K562 (cell line): Measurements from ENCODE around the gene CYP11A1. TPM values are rescaled to one million over a fixed set of nuclear protein-coding genes. Genes with fewer than 3 reads are reported as not detected.

ENCODE experiments used
- ATAC-seq: fragments of 200-7000 bp; cut with Tn5 transposase; 3 replicates; pipeline ENCODE4 v1.9.1; 2020; ENCODE audit warnings: moderate library complexity
- BruUV-seq: library from RNA; stranded (reverse); fragments of 400-500 nt; replicated peaks from 2 replicates; lab custom pipeline; 2021; lab: Mats Ljungman, UMichigan
- CTCF ChIA-PET: fragments of 300-600 bp; formaldehyde crosslinking; extraction: SDS; loops from one replicate; lab custom pipeline; 2021; ENCODE audit warnings: low intra/inter-chr PET ratio; lab: Yijun Ruan, JAX
- POLR2A ChIA-PET: fragments of 300-600, 350-650 bp; sonication (Branson Sonifier 250); formaldehyde crosslinking; extraction: SDS; loops from one replicate; lab custom pipeline; 2021; ENCODE audit warnings: antibody characterized with exemption, inconsistent platforms; lab: Yijun Ruan, JAX
- DNase-seq, 4 experiments: peaks; one replicate each; pipeline versions ENCODE4 v3.0.0 to v3.0.0-alpha.2; 2011 to 2018; ENCODE audit warnings: low spot score in 3 of 4, mixed read lengths in 3 of 4; ENCODE audit errors: extremely low read depth in 1 of 4
- FAIRE-seq: peaks from 2 replicates; lab custom pipeline; 2011; peaks lifted over from hg19 to GRCh38; lab: Jason Lieb, UNC
- H2AFZ ChIP-seq: 2 replicates; pipeline ENCODE4 v1.6.0; 2011; ENCODE audit warnings: low read depth, low read length, control low read depth, inconsistent platforms
- H3K27ac ChIP-seq: fragments of 200-600 bp; 3 replicates; pipeline ENCODE4 v1.8.0; 2011; ENCODE audit warnings: low read depth, mild to moderate bottlenecking, control low read depth, inconsistent platforms, low read length, moderate library complexity, mixed read lengths; ENCODE audit errors: extremely low read depth
- H3K27me3 ChIP-seq, 2 experiments: fragments of 300-600 bp in 1 of 2; 2 replicates in 1 of 2; 3 replicates in 1 of 2; pipeline versions ENCODE4 v1.6.0 to v1.8.0; 2011; ENCODE audit warnings: inconsistent platforms in 2 of 2, low read length in 2 of 2, mild to moderate bottlenecking in 1 of 2, mixed read lengths in 1 of 2, moderate library complexity in 1 of 2; ENCODE audit not compliant: control insufficient read depth in 2 of 2, insufficient read depth in 2 of 2
- H3K36me3 ChIP-seq: fragments of 300-600 bp; 3 replicates; pipeline ENCODE4 v1.8.0; 2011; ENCODE audit warnings: mild to moderate bottlenecking, low read length, inconsistent platforms; ENCODE audit not compliant: control insufficient read depth, insufficient read depth
- H3K4me1 ChIP-seq, 2 experiments: fragments of 200-600 bp in 1 of 2; replicated peaks in 1 of 2; 2 replicates in 1 of 2; 3 replicates in 1 of 2; pipeline versions ENCODE4 v1.5.1 to v1.8.0; 2011; ENCODE audit warnings: inconsistent platforms in 2 of 2, low read length in 2 of 2, mild to moderate bottlenecking in 1 of 2, mixed read lengths in 1 of 2, moderate library complexity in 1 of 2; ENCODE audit not compliant: control insufficient read depth in 2 of 2, insufficient read depth in 2 of 2
- H3K4me2 ChIP-seq: 2 replicates; pipeline ENCODE4 v1.6.1; 2011; ENCODE audit warnings: low read length, control low read depth, inconsistent platforms, mixed read lengths; ENCODE audit not compliant: insufficient read depth
- H3K4me3 ChIP-seq: fragments of 200-600 bp; sonication (generic), shearing (Covaris generic); 2 replicates; pipeline ENCODE4 v1.5.1; 2016; ENCODE audit warnings: control low read depth, inconsistent platforms
- H3K79me2 ChIP-seq: fragments of 200-600 bp; 3 replicates; pipeline ENCODE4 v1.8.0; 2011; ENCODE audit warnings: low read length, inconsistent platforms; ENCODE audit not compliant: control insufficient read depth, insufficient read depth
- H3K9ac ChIP-seq, 2 experiments: 2 replicates each; pipeline versions ENCODE4 v1.6.0 to v1.6.1; 2011; ENCODE audit warnings: low read depth in 2 of 2, low read length in 2 of 2, control low read depth in 1 of 2, inconsistent platforms in 1 of 2, mild to moderate bottlenecking in 1 of 2, mixed read lengths in 1 of 2; ENCODE audit not compliant: insufficient read depth in 1 of 2
- H3K9me1 ChIP-seq: one replicate; pipeline ENCODE4 v1.6.0; 2011; ENCODE audit warnings: inconsistent platforms, mild to moderate bottlenecking, low read length, moderate library complexity; ENCODE audit not compliant: control insufficient read depth, insufficient read depth
- H3K9me3 ChIP-seq: replicated peaks from 2 replicates; pipeline ENCODE4 v1.5.1; 2011; ENCODE audit warnings: low read depth, low read length, inconsistent platforms; ENCODE audit not compliant: control insufficient read depth, insufficient read depth
- H4K20me1 ChIP-seq: replicated peaks from 2 replicates; pipeline ENCODE4 v1.6.1; 2011; ENCODE audit warnings: low read length, inconsistent platforms, mixed read lengths; ENCODE audit not compliant: control insufficient read depth, insufficient read depth
- E4F1 ChIP-seq: fragments of 250-450 bp; sonication (Bioruptor Pico); IDR thresholded peaks from 2 replicates; pipeline ENCODE4 v1.5.0; 2021; ENCODE audit warnings: mild to moderate bottlenecking, borderline replicate concordance
- FOS ChIP-seq: IDR thresholded peaks from 3 replicates; pipeline ENCODE4 v1.6.1; 2011; ENCODE audit not compliant: insufficient read length; ENCODE audit errors: extremely low read depth
- GTF2A2 ChIP-seq: IDR thresholded peaks from 2 replicates; pipeline ENCODE4 v1.6.1; 2016; ENCODE audit warnings: mild to moderate bottlenecking, missing genetic modification characterization, missing compliant biosample characterization
- HDAC8 ChIP-seq: fragments of 450-650 bp; IDR thresholded peaks from 2 replicates; pipeline ENCODE4 v1.6.1; 2016; ENCODE audit warnings: mild to moderate bottlenecking, missing genetic modification characterization, moderate library complexity, missing compliant biosample characterization
- KLF10 ChIP-seq: fragments of 250-450 bp; sonication (Bioruptor Pico); IDR thresholded peaks from 2 replicates; pipeline ENCODE4 v1.6.1; 2021; ENCODE audit warnings: matching md5 sums
- KLF6 ChIP-seq: fragments of 250-450 bp; sonication (Bioruptor Pico); IDR thresholded peaks from 2 replicates; pipeline ENCODE4 v1.4.0; 2020; ENCODE audit warnings: mild to moderate bottlenecking, moderate library complexity, borderline replicate concordance
- SMAD2 ChIP-seq: fragments of 150-350 bp; IDR thresholded peaks from 2 replicates; pipeline ENCODE4 v1.6.1; 2014; ENCODE audit warnings: low read depth, mild to moderate bottlenecking, low read length
- SUPT5H ChIP-seq: fragments of 450-650 bp; IDR thresholded peaks from 2 replicates; pipeline ENCODE4 v1.6.1; 2016
- TAL1 ChIP-seq: fragments of 450-650 bp; IDR thresholded peaks from 2 replicates; pipeline ENCODE4 v1.6.1; 2016; ENCODE audit warnings: mild to moderate bottlenecking
- TRIM25 ChIP-seq: fragments of 450-650 bp; IDR thresholded peaks from 2 replicates; pipeline ENCODE4 v1.7.0; 2016; ENCODE audit warnings: borderline replicate concordance
- ZNF354B ChIP-seq: fragments of 250-450 bp; sonication (Bioruptor Pico); IDR thresholded peaks from 2 replicates; pipeline ENCODE4 v1.4.0; 2020
- ZNF436 ChIP-seq: fragments of 250-450, 450-650 bp; sonication (Bioruptor Pico); formaldehyde crosslinking; IDR thresholded peaks from 2 replicates; pipeline ENCODE4 v1.7.0; 2020; ENCODE audit warnings: mild to moderate bottlenecking
- WGBS: fragments of 100-300 bp; shearing (Covaris generic); methylation state at CpG from one replicate; pipeline ENCODE4 v1.1.6; 2016; ENCODE audit warnings: low coverage, mixed read lengths; ENCODE audit not compliant: insufficient coverage; ENCODE audit errors: missing lambda C conversion rate; 5-methylcytosine and 5-hydroxymethylcytosine counted together
- in situ Hi-C: fragments of 300-500 bp; cut with MboI; formaldehyde crosslinking; loops from 4 replicates; pipeline ENCODE4 v1.15.0; 2018; ENCODE audit warnings: inconsistent platforms, mixed read lengths
- intact Hi-C: fragments of 100-400 bp; cut with micrococcal nuclease; formaldehyde crosslinking; loops from 2 replicates; pipeline ENCODE4 v1.14.2; 2022
- polyA plus RNA-seq, 8 experiments: library from polyadenylated mRNA; depleted of rRNA in 4 of 8; stranded (reverse) in 5 of 8; unstranded in 3 of 8; fragments of >200 nt; fragmentation: Nextera tagmentation in 2 of 8; fragmentation: Illumina TruSeq in 1 of 8; extraction: Ambion mirVana in 2 of 8; extraction: Trizol in 1 of 8; gene quantifications; 2 replicates each; pipeline versions ENCODE4 v1.2.1 to v1.2.3, GENCODE V29; 2011 to 2014; ENCODE audit warnings: inconsistent platforms in 1 of 8, missing spikeins in 1 of 8
- total RNA-seq, 7 experiments: library from RNA; depleted of rRNA in 6 of 7; stranded (reverse); fragments of >200 nt in 6 of 7; fragmentation: Illumina TruSeq in 2 of 7; extraction: Trizol in 2 of 7; gene quantifications; 2 replicates each; pipeline versions ENCODE4 v1.2.1 to v1.2.3, GENCODE V29; 2011 to 2021; ENCODE audit warnings: low replicate concordance in 1 of 7
- TF ChIP-seq, protein P1 (sequence below): fragments of 250-450 bp; sonication (Bioruptor Pico); IDR thresholded peaks from 2 replicates; pipeline ENCODE4 v1.5.0; 2020; ENCODE audit warnings: mild to moderate bottlenecking, borderline replicate concordance

Gene CYP11A1
- total and polyA plus RNA-seq, 9 of the 15 experiments (the other 6 are each of a cell fraction or from before 2014, with no cell fraction given) = 0.06 to 0.24 (median 0.10) TPM; not detected in 4

- TF ChIP-seq GTF2A2 (tag) (peak; percentile 44; the same call in 1 of the 2 replicates), TRIM25 (0 out of 2 replicates have a peak, but pooled peaks have one; percentile 41)
Observed at GRCh38 chr15:74390049-74390646, 22.7 kb upstream of the CYP11A1 start (continued).

DNA sequence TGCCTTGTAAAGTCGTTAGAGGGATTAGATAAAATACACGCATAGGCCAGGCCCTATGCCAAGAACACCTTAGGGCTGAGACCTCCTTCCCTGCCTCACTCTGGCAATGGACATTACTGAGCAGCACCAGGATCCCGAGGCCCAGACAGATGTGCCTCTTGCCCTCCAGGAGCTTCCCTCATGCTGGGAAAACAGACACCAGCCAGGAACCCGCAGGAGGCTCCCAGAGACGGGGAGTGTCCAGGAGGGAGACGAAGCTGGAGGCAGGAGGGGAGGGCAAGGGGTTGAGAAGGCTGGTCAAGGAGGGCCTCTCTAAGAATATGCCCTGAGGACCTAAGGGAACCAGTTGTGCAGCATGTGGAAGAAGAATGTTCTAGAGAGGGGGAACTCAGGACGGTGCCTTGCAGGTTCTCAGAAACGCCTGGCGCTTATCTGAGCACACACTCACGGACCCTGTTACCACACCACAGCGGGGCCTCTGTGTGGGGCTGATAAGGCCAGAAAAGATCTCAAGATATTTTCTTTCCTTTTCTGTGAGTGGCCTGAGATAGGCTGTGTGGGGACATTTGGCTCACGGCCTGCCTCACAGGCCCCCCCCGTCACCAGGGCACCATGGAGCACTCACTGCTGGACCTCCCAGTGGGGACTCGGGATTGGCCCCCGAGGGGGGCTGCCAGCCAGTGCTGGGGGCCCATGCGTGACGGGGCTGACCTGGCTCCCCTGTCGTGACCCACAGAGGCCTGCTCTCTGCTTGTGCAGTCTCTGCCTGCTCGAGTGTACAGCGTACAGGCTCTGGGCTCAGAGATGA is 22.0 kb upstream of the CYP11A1 start:
- Histone ChIP-seq H3K27ac (peak overlapping the region; percentile 85), H3K4me3 (no peak overlapping the region)
- ATAC-seq = peak; percentile 88
- TF ChIP-seq KLF10 = no peak
- no peak for TF ChIP-seq FOS
- TF ChIP-seq, protein P1, sequence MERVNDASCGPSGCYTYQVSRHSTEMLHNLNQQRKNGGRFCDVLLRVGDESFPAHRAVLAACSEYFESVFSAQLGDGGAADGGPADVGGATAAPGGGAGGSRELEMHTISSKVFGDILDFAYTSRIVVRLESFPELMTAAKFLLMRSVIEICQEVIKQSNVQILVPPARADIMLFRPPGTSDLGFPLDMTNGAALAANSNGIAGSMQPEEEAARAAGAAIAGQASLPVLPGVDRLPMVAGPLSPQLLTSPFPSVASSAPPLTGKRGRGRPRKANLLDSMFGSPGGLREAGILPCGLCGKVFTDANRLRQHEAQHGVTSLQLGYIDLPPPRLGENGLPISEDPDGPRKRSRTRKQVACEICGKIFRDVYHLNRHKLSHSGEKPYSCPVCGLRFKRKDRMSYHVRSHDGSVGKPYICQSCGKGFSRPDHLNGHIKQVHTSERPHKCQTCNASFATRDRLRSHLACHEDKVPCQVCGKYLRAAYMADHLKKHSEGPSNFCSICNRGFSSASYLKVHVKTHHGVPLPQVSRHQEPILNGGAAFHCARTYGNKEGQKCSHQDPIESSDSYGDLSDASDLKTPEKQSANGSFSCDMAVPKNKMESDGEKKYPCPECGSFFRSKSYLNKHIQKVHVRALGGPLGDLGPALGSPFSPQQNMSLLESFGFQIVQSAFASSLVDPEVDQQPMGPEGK (CRISPR knock-in tag) = peak; percentile 84; the same call in 1 of the 2 replicates
- peak; percentile 63; the same call in 1 of the 2 replicates for TF ChIP-seq HDAC8 (tag)
- TF ChIP-seq ZNF436 (CRISPR knock-in tag) = no peak
- no peak for TF ChIP-seq SUPT5H
- TF ChIP-seq TAL1 = peak; percentile 100
- TF ChIP-seq E4F1 (CRISPR knock-in tag) = no peak
- TF ChIP-seq ZNF354B (CRISPR knock-in tag) = no peak; the same call in 1 of the 2 replicates
- no peak for TF ChIP-seq SMAD2
- peak; percentile 92 for TF ChIP-seq KLF6 (CRISPR knock-in tag)

More for the DNA sequence above, 22.0 kb upstream of the CYP11A1 start:
- H3K4me1 ChIP-seq = peaks cover 69 to 91% of the 10 kb centered on the region in 2 experiments
- no peaks in the 10 kb centered on the region for H3K9me1 ChIP-seq
- peak overlapping the region; percentile 60; the same call in 1 of the 2 replicates for H3K4me2 ChIP-seq
- ChIA-PET CTCF (no interaction called here), POLR2A (interaction anchor here (0.5 to 1.9 kb wide), 10 partner anchors 12 to 1025 kb away, joined by 3 to 5 read pairs (median 3); partner anchors contain the start of genes ARID3B, SEMA7A and UBL7)
- 2% methylated on average over 19 of the region's 20 CpGs for WGBS
- H3K79me2 ChIP-seq = no peaks in the 10 kb centered on the region
- H3K9ac ChIP-seq = peak overlapping the region; percentile 52 to 69
- intact Hi-C loops (no loop called here), in situ Hi-C loops (loop anchor here (5.0 kb wide), 2 partner anchors 48 to 233 kb away; no protein-coding TSS in a partner anchor)
- DNase-seq (peak; percentile 89 to 97 (median 92)), FAIRE-seq (peak; percentile 99)
- no peaks in the 10 kb centered on the region for H3K36me3 ChIP-seq
- H4K20me1 ChIP-seq = no peaks in the 10 kb centered on the region
- peak overlapping the region; percentile 65; the same call in 1 of the 2 replicates for H2AFZ ChIP-seq
- no TSS peak for BruUV-seq
- no peaks in the 10 kb centered on the region for H3K9me3 ChIP-seq
- H3K27me3 ChIP-seq = no peaks in the 10 kb centered on the region
